Muscle layer of colon (tissue), 2 donors: ENCODE measurements around the gene DSC3.

Experiments
- H3K27ac ChIP-seq: one replicate; pipeline ENCODE4 v1.7.0; 2013; ENCODE audit warnings: low read depth, mild to moderate bottlenecking, low read length, moderate library complexity
- H3K27me3 ChIP-seq, 2 donors: one replicate each; pipeline ENCODE4 v1.7.0; 2013; ENCODE audit warnings: low read length in 2 of 2, mild to moderate bottlenecking in 2 of 2; ENCODE audit not compliant: insufficient read depth in 2 of 2, control insufficient read depth in 1 of 2
- H3K36me3 ChIP-seq: one replicate; pipeline ENCODE4 v1.7.0; 2013; ENCODE audit warnings: mild to moderate bottlenecking, low read length; ENCODE audit not compliant: insufficient read depth
- H3K4me1 ChIP-seq: one replicate; pipeline ENCODE4 v1.7.0; 2013; ENCODE audit warnings: mild to moderate bottlenecking, low read length; ENCODE audit not compliant: insufficient read depth
- H3K4me3 ChIP-seq, 2 donors: one replicate each; pipeline ENCODE4 v1.7.0; 2013; ENCODE audit warnings: low read length in 2 of 2, low read depth in 1 of 2, mild to moderate bottlenecking in 1 of 2, moderate library complexity in 1 of 2
- H3K9ac ChIP-seq: one replicate; pipeline ENCODE4 v1.7.0; 2013; ENCODE audit warnings: low read length
- H3K9me3 ChIP-seq: one replicate; pipeline ENCODE4 v1.7.0; 2013; ENCODE audit warnings: mild to moderate bottlenecking, low read length
- donor health status: abdominal sarcoma.
- donor health status: Adenocarcinoma of cecum.

The DSC3 gene

DNA sequence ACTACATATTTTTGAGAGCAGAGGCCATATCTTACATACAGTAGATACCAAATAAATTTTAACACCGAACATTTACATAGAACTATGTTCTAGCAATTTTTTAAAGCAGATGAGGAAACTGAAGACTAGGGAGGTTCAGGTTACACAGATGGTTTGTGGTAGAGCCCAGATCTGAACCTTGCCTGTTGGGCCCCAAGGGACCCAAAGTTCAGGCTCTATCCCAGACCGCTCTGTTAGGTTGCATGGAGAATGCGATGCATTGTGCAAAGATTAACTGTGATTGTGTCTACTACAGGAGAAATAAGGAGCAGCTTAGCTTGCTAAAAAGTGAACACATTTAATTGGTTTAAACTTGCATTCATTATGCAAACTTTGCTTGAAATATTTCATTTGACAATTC lies 16.4 kb upstream of the DSC3 start:
- H3K4me1 ChIP-seq: no peaks in the 10 kb centered on the region
- no peaks in the 10 kb centered on the region for H3K27me3 ChIP-seq
- H3K36me3 ChIP-seq: no peaks in the 10 kb centered on the region
- H3K4me3 ChIP-seq: no peak overlapping the region
- no peaks in the 10 kb centered on the region for H3K9me3 ChIP-seq
- H3K27ac ChIP-seq: no peak overlapping the region
- H3K9ac ChIP-seq: no peak overlapping the region

GRCh38 chr18:31057917-31058316 lies 15.4 kb upstream of the DSC3 start:
- Histone ChIP-seq H3K27ac (no peak overlapping the region), H3K9ac (no peak overlapping the region), H3K9me3 (no peaks in the 10 kb centered on the region), H3K4me1 (no peaks in the 10 kb centered on the region), H3K36me3 (no peaks in the 10 kb centered on the region), H3K4me3 (no peak overlapping the region), H3K27me3 (no peaks in the 10 kb centered on the region)

- no peaks in the 10 kb centered on the region for H3K9me3 ChIP-seq
- H3K4me3 ChIP-seq: no peak overlapping the region
- H3K27ac ChIP-seq: no peak overlapping the region
- no peak overlapping the region for H3K9ac ChIP-seq
- no peaks in the 10 kb centered on the region for H3K36me3 ChIP-seq
- H3K27me3 ChIP-seq: no peaks in the 10 kb centered on the region
- H3K4me1 ChIP-seq: no peaks in the 10 kb centered on the region
Measured at GRCh38 chr18:31057051-31057450, 14.5 kb upstream of the DSC3 start.

- no peak overlapping the region for H3K4me3 ChIP-seq
- H3K27ac ChIP-seq: no peak overlapping the region
- no peaks in the 10 kb centered on the region for H3K27me3 ChIP-seq
- no peaks in the 10 kb centered on the region for H3K4me1 ChIP-seq
- H3K9ac ChIP-seq: no peak overlapping the region
- no peaks in the 10 kb centered on the region for H3K9me3 ChIP-seq
- no peaks in the 10 kb centered on the region for H3K36me3 ChIP-seq
Measured at GRCh38 chr18:31056296-31056695, 13.8 kb upstream of the DSC3 start.

GRCh38 chr18:31050635-31051034 lies 8.1 kb upstream of the DSC3 start:
- Histone ChIP-seq H3K27me3 (no peaks in the 10 kb centered on the region), H3K36me3 (no peaks in the 10 kb centered on the region), H3K9me3 (no peaks in the 10 kb centered on the region), H3K4me1 (no peaks in the 10 kb centered on the region), H3K4me3 (no peak overlapping the region), H3K9ac (no peak overlapping the region), H3K27ac (no peak overlapping the region)

GRCh38 chr18:31049189-31049588 lies 6.6 kb upstream of the DSC3 start:
- no peak overlapping the region for H3K9ac ChIP-seq

DNA sequence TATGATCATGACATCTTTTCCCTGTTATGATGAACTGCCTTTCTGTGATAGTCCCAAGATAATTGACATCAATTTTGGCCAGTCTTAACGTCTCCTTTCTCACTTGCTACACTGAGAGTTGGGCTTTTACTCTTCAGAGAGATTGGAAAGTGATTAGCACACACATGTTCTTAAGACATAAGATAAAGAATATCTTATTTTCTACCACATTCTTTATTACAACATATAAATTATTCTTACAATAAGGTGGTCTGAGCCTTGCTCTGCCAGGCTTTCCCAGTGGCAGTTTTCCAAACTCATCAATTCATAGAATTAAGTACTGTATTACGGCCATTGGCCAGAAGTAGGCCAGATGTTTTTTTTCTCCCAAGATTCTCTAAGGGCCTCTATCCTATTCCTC lies 5.7 kb upstream of the DSC3 start:
- H3K36me3 ChIP-seq: no peaks in the 10 kb centered on the region
- H3K27ac ChIP-seq: no peak overlapping the region
- H3K9ac ChIP-seq: no peak overlapping the region
- no peak overlapping the region for H3K4me3 ChIP-seq
- no peaks in the 10 kb centered on the region for H3K4me1 ChIP-seq
- no peaks in the 10 kb centered on the region for H3K9me3 ChIP-seq
- peaks cover 0 to 8% of the 10 kb centered on the region in 2 donors for H3K27me3 ChIP-seq

More at GRCh38 chr18:31049189-31049588, 6.6 kb upstream of the DSC3 start:
- Histone ChIP-seq H3K27ac (no peak overlapping the region), H3K4me1 (no peaks in the 10 kb centered on the region), H3K4me3 (no peak overlapping the region), H3K9me3 (no peaks in the 10 kb centered on the region), H3K36me3 (no peaks in the 10 kb centered on the region), H3K27me3 (peaks cover 0 to 2% of the 10 kb centered on the region in 2 donors)

GRCh38 chr18:31046916-31047315 lies 4.4 kb upstream of the DSC3 start:
- Histone ChIP-seq H3K9me3 (no peaks in the 10 kb centered on the region), H3K9ac (no peak overlapping the region), H3K4me3 (no peak overlapping the region), H3K4me1 (peaks cover 4% of the 10 kb centered on the region), H3K27me3 (peaks cover 10 to 12% of the 10 kb centered on the region in 2 donors), H3K36me3 (no peaks in the 10 kb centered on the region), H3K27ac (no peak overlapping the region)

- H3K27me3 ChIP-seq: peaks cover 18 to 26% of the 10 kb centered on the region in 2 donors
Measured at GRCh38 chr18:31045599-31045998, 3.1 kb upstream of the DSC3 start.

GRCh38 chr18:31044926-31045325 lies 2.4 kb upstream of the DSC3 start:
- Histone ChIP-seq H3K4me1 (peaks cover 12% of the 10 kb centered on the region), H3K27ac (no peak overlapping the region), H3K36me3 (no peaks in the 10 kb centered on the region), H3K9ac (no peak overlapping the region), H3K27me3 (peaks cover 18 to 31% of the 10 kb centered on the region in 2 donors), H3K4me3 (no peak overlapping the region), H3K9me3 (no peaks in the 10 kb centered on the region)

More at GRCh38 chr18:31045599-31045998, 3.1 kb upstream of the DSC3 start:
- Histone ChIP-seq H3K27ac (no peak overlapping the region), H3K4me1 (peaks cover 12% of the 10 kb centered on the region), H3K9ac (no peak overlapping the region), H3K4me3 (no peak overlapping the region), H3K9me3 (no peaks in the 10 kb centered on the region), H3K36me3 (no peaks in the 10 kb centered on the region)

DNA sequence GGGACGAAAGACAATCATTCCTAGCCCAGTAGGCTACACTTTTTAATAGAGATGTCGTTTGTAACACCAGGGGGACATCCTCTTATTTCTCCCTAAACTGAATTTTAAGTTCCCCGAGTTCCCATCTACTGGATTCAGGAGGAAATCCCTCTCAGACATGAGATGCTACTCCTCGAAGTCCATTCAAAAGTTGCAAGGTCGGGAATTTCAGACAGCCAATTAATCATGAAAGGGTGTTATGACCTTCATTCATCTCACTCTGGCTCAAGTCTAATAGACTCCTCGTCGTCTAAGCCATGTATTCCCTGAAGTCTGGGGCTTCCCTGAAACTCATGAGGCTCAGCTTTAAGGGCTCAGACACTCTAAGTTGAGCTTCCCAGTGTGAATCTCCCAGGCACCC lies 1.2 kb upstream of the DSC3 start:
- Histone ChIP-seq H3K9me3 (no peaks in the 10 kb centered on the region), H3K9ac (no peak overlapping the region), H3K27me3 (peaks cover 18 to 31% of the 10 kb centered on the region in 2 donors), H3K27ac (no peak overlapping the region), H3K4me3 (no peak overlapping the region), H3K4me1 (peaks cover 12% of the 10 kb centered on the region), H3K36me3 (no peaks in the 10 kb centered on the region)

- H3K27ac ChIP-seq: no peak overlapping the region
- H3K4me3 ChIP-seq: peak overlapping the region; percentile 44 to 57
- peaks cover 12% of the 10 kb centered on the region for H3K4me1 ChIP-seq
- H3K9ac ChIP-seq: no peak overlapping the region
- no peaks in the 10 kb centered on the region for H3K36me3 ChIP-seq
- H3K9me3 ChIP-seq: no peaks in the 10 kb centered on the region
- peaks cover 18 to 31% of the 10 kb centered on the region in 2 donors for H3K27me3 ChIP-seq
Measured at GRCh38 chr18:31042084-31042405, 497 bp downstream of the DSC3 start.
